HEK293T (cell line): ENCODE results near the gene MAST4.

ENCODE experiments used
- CTCF ChIA-PET: fragments of 350-600 bp; formaldehyde crosslinking; extraction: SDS; loops from one replicate; lab custom pipeline; 2021; ENCODE audit warnings: antibody characterized with exemption, inconsistent platforms; lab: Yijun Ruan, JAX
- POLR2A ChIA-PET: fragments of 350-600 bp; formaldehyde crosslinking; extraction: SDS; loops from one replicate; lab custom pipeline; 2020; ENCODE audit warnings: antibody characterized with exemption, inconsistent platforms; lab: Yijun Ruan, JAX
- DNase-seq: peaks from one replicate; pipeline ENCODE4 v3.0.0; 2012; ENCODE audit warnings: mixed read lengths; ENCODE audit errors: extremely low spot score
- ARNT ChIP-seq: fragments of 450-650 bp; IDR thresholded peaks from 2 replicates; pipeline ENCODE4 v1.6.1; 2017; ENCODE audit warnings: mild to moderate bottlenecking
- BHLHE40 ChIP-seq: fragments of 450-650 bp; IDR thresholded peaks from 2 replicates; pipeline ENCODE4 v1.6.1; 2016; ENCODE audit warnings: mild to moderate bottlenecking, moderate library complexity, borderline replicate concordance
- CTBP1 ChIP-seq: fragments of 450-650 bp; IDR thresholded peaks from 2 replicates; pipeline ENCODE4 v1.6.1; 2016; ENCODE audit warnings: borderline replicate concordance
- ELF4 ChIP-seq: fragments of 450-650 bp; IDR thresholded peaks from 2 replicates; pipeline ENCODE4 v1.6.1; 2017; ENCODE audit warnings: antibody characterized with exemption
- FOXA1 ChIP-seq: fragments of 450-650 bp; IDR thresholded peaks from 2 replicates; pipeline ENCODE4 v1.6.1; 2016; ENCODE audit warnings: mild to moderate bottlenecking
- FOXK2 ChIP-seq: fragments of 450-650 bp; IDR thresholded peaks from 2 replicates; pipeline ENCODE4 v1.6.1; 2016; ENCODE audit warnings: mild to moderate bottlenecking
- FOXM1 ChIP-seq: fragments of 450-650 bp; IDR thresholded peaks from 2 replicates; pipeline ENCODE4 v1.6.1; 2017; ENCODE audit warnings: mild to moderate bottlenecking, borderline replicate concordance
- HDGF ChIP-seq: fragments of 450-650 bp; IDR thresholded peaks from 2 replicates; pipeline ENCODE4 v1.6.1; 2017; ENCODE audit warnings: antibody characterized with exemption, borderline replicate concordance
- L3MBTL2 ChIP-seq: fragments of 450-650 bp; conservative IDR thresholded peaks from 2 replicates; pipeline ENCODE4 v1.6.1; 2016; ENCODE audit warnings: mild to moderate bottlenecking
- LEF1 ChIP-seq: fragments of 450-650 bp; IDR thresholded peaks from 2 replicates; pipeline ENCODE4 v1.6.1; 2017; ENCODE audit warnings: mild to moderate bottlenecking, borderline replicate concordance
- NFRKB ChIP-seq: fragments of 450-650 bp; IDR thresholded peaks from 2 replicates; pipeline ENCODE4 v1.6.1; 2016; ENCODE audit warnings: mild to moderate bottlenecking, moderate library complexity
- PKNOX1 ChIP-seq: fragments of 450-650 bp; IDR thresholded peaks from 2 replicates; pipeline ENCODE4 v1.6.1; 2016
- SP1 ChIP-seq: fragments of 450-650 bp; IDR thresholded peaks from 2 replicates; pipeline ENCODE4 v1.6.1; 2017
- SUZ12 ChIP-seq: fragments of 450-650 bp; IDR thresholded peaks from 2 replicates; pipeline ENCODE4 v1.6.1; 2016; ENCODE audit warnings: mild to moderate bottlenecking
- TARDBP ChIP-seq: fragments of 450-650 bp; IDR thresholded peaks from 2 replicates; pipeline ENCODE4 v1.6.1; 2016
- ZNF384 ChIP-seq: fragments of 450-650 bp; IDR thresholded peaks from 2 replicates; pipeline ENCODE4 v1.6.1; 2016

Gene MAST4

DNA sequence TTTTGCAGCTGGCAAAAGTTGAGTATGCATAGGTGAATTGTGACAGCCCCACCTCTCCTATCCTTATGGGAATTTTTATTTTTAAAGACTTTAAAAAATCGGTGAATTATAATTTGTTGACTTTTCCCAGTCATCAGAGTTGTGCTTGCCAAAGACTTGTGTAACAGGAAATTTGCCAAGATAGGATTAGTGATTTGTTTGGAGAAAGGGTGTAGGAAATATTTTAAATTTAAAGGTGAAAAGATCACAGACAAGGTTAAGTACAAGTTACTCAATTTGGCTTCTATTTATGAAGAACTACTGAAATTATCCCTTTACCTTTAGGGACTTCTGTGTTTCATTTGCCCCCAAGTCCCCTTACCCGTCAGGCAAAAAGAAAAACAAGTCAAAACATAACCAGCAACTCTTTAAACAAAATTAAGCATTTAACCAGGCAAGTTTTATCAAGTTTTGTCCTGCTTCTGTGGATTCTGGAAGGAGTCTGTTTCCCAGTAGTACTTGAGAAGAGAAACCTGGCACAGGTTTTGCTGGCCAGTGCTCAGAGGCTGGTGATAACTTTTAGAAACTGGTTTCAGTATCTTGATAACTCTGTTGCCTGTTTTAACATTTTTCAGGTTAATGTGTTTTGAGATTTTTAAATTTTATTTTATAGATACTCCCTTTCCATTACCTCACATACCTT, 285.4 kb downstream of the MAST4 start:
- no peak for DNase-seq
- CTCF ChIA-PET, result interaction anchor here (0.7 kb wide), 1 partner anchor 104 kb away, joined by 3 read pairs; no protein-coding TSS in a partner anchor

DNA sequence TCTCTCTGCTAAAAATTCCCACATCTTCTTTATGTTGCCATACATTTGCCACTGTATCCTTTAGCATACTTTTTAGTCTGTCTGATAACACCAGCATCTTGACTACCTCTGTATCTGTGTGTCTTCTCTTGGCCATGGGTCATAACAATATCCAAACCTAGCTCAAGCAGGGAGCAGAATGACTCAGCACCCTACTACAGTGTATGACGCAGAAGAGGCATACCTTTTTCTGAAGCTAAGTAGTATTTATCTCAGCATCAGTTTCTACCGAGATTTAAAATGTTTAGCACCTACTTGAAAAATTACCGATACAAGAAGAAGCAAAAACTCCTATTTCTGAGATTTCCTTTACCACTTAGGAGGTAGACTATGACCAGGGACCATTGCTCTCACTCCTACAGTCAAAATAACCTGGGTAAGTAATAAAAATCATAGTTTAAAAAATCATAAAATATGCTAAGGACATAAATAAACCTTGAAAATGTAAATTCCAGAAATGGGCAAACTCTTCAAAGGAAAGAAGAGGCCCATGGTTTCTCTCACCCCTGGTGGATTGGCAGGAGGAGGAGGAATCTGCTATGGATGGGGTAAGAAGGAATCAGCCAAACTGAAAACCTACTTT, 286.5 kb downstream of the MAST4 start:
- no peak for DNase-seq
- POLR2A ChIA-PET, result no interaction called here
- no peak for TF ChIP-seq L3MBTL2
- no peak for TF ChIP-seq FOXA1
- no peak for TF ChIP-seq PKNOX1
- no peak for TF ChIP-seq HDGF
- TF ChIP-seq NFRKB, result no peak
- no peak for TF ChIP-seq ELF4
- no peak for TF ChIP-seq ZNF384
- no peak for TF ChIP-seq SUZ12
- TF ChIP-seq LEF1, result no peak
- TF ChIP-seq ARNT, result no peak
- TF ChIP-seq BHLHE40, result no peak
- TF ChIP-seq FOXM1, result no peak
- TF ChIP-seq CTBP1, result no peak
- CTCF ChIA-PET, result no interaction called here

More for the DNA sequence above, 285.4 kb downstream of the MAST4 start:
- TF ChIP-seq TARDBP, result no peak
- TF ChIP-seq ZNF384, result no peak
- no peak for TF ChIP-seq SP1
- TF ChIP-seq FOXM1, result no peak
- no peak for TF ChIP-seq FOXK2
- TF ChIP-seq FOXA1, result no peak
- no peak for TF ChIP-seq ELF4
- no peak for TF ChIP-seq CTBP1
- no peak for TF ChIP-seq NFRKB
- no peak for TF ChIP-seq LEF1
- TF ChIP-seq BHLHE40, result no peak
- TF ChIP-seq ARNT, result no peak
- POLR2A ChIA-PET, result no interaction called here

GRCh38 chr5:66884564-66885243, 288.5 kb downstream of the MAST4 start:
- DNase-seq, result no peak
- ChIA-PET CTCF (no interaction called here), POLR2A (no interaction called here)
- TF ChIP-seq ELF4 (no peak), FOXM1 (no peak), L3MBTL2 (no peak), LEF1 (no peak), ARNT (no peak), FOXA1 (no peak), TARDBP (no peak), ZNF384 (no peak), CTBP1 (no peak), SP1 (no peak), SUZ12 (no peak), NFRKB (no peak), FOXK2 (no peak), BHLHE40 (no peak), PKNOX1 (no peak), HDGF (no peak)

- TF ChIP-seq L3MBTL2 (no peak), BHLHE40 (no peak), CTBP1 (no peak), LEF1 (no peak), TARDBP (no peak), SUZ12 (no peak)
- POLR2A ChIA-PET, result no interaction called here
Observed at GRCh38 chr5:66886941-66887340, 290.7 kb downstream of the MAST4 start.

GRCh38 chr5:66888613-66889012, 292.4 kb downstream of the MAST4 start:
- DNase-seq, result no peak
- ChIA-PET CTCF (no interaction called here), POLR2A (no interaction called here)
- no peak for TF ChIP-seq L3MBTL2
- TF ChIP-seq NFRKB, result no peak
- no peak for TF ChIP-seq FOXA1
- TF ChIP-seq SUZ12, result no peak
- no peak for TF ChIP-seq SP1
- TF ChIP-seq LEF1, result no peak
- no peak for TF ChIP-seq PKNOX1
- TF ChIP-seq CTBP1, result no peak
- no peak for TF ChIP-seq ARNT
- TF ChIP-seq HDGF, result no peak
- TF ChIP-seq BHLHE40, result no peak

More at GRCh38 chr5:66886941-66887340, 290.7 kb downstream of the MAST4 start:
- CTCF ChIA-PET, result no interaction called here
- no peak for DNase-seq

- no peak for DNase-seq
- no peak for TF ChIP-seq ZNF384
- no peak for TF ChIP-seq FOXK2
- TF ChIP-seq FOXA1, result no peak
- no peak for TF ChIP-seq LEF1
- no peak for TF ChIP-seq HDGF
- no peak for TF ChIP-seq FOXM1
- no peak for TF ChIP-seq CTBP1
- TF ChIP-seq SP1, result no peak
- no peak for TF ChIP-seq SUZ12
- no peak for TF ChIP-seq ELF4
- no peak for TF ChIP-seq L3MBTL2
- TF ChIP-seq ARNT, result no peak
- CTCF ChIA-PET, result no interaction called here
- POLR2A ChIA-PET, result no interaction called here
Observed at GRCh38 chr5:66889056-66889455, 292.9 kb downstream of the MAST4 start.
